ENCODE measurements around the gene CDX1. TPM values are rescaled to one million over a fixed set of nuclear protein-coding genes. Genes with fewer than 3 reads are reported as not detected.

Gene CDX1
- total RNA-seq, 1 donor from 2014 or later, result not detected

DNA sequence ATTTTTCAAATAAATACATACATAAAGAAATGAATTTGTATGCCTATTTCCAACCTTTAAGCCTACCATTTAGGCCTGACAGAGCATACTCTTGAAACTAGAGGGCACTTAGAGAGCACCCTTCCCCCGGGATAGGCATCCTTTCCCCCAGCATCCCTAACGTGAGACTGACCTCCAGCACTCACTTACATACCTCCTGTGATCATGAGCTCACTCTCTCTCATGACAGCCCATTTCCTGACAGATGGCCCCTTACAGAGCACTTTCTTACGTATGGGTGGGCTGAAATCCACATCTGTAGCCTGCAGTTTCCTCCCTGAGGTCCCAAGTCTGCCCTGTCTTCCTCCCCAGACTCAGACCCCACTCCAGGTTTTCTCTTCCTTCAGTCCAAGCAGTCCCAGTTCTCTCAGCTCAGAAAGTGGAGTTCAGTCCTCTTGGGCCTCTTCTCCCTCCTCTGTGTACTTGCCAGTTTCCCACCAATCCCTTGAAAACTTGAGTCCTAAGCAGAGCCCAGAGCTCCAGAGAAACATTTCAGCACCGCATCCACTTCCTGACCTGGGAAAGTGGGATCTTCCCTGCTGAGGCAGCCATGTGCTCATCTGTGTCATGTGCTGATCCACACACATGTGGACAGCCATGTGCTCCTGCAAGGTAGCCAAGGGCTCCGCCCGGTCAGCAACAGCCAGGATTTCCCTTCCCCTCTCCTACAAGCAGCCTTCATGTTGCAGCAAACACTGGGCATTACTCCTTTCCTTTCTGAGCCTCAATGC, 2.2 kb upstream of the CDX1 start:
- Histone ChIP-seq H3K36me3 (no peaks in the 10 kb centered on the region), H3K4me1 (peaks cover 18% of the 10 kb centered on the region), H3K79me2 (ENCODE audit: low read depth) (no peaks in the 10 kb centered on the region), H3K4me3 (no peak overlapping the region), H3F3A (ENCODE audit: low read depth) (peaks cover 12% of the 10 kb centered on the region), H4K20me1 (ENCODE audit: low read depth) (no peaks in the 10 kb centered on the region), H2AFZ (replicated peaks) (no peak overlapping the region), H3K27me3 (peaks cover 61% of the 10 kb centered on the region), H3K27ac (no peak overlapping the region), H3K9me3 (ENCODE audit: low read depth) (no peaks in the 10 kb centered on the region), H3K4me2 (no peak overlapping the region), H3K9ac (no peak overlapping the region)
- TF ChIP-seq CTCF (IDR thresholded peaks at IDR 0.05) (no peak), EZH2phosphoT487 (IDR thresholded peaks at IDR 0.05) (no peak), EZH2 (IDR thresholded peaks at IDR 0.05) (no peak)
- Mint-ChIP-seq H3K4me1 (peaks cover 43% of the 10 kb centered on the region), H3K27me3 (ENCODE audit: insufficient read depth, low read depth) (peaks cover 34% of the 10 kb centered on the region), H3K27ac (peak overlapping the region; percentile 53), H3K9me3 (peaks cover 2% of the 10 kb centered on the region), H3K36me3 (no peaks in the 10 kb centered on the region), H3K4me3 (no peak overlapping the region)
- DNase-seq (ENCODE audit: low spot score), result no peak

DNA sequence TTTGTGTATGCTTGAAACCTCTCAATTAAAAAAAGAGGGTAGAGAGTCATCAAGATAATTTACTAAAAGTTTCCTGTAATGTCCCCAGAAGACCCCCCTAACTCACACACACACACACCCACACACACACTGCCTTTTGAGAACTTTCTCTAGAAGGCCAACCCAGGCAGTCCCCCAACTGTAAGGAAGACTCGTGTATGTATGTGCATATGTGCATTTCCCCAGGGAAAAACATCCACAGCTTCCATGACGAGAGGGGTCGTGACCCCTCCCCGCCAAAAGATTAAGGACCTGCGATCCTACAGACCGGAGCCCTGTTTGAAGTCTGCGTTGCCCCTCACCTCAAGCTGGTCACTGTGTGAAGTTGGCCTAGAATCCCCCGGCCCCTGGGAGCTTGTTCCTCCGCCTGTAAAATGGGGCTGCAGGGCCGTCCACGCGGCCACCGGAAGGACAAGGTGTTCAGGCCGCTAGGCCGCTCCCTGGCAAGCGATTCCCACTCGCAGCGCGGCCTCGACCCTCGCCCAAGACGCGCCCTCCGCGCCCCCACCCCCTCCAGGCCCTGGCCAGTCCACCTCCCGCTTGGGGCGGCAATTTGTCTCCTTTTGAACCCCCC, 435 bp upstream of the CDX1 start:
- Histone ChIP-seq H3K4me1 (peaks cover 18% of the 10 kb centered on the region), H4K20me1 (ENCODE audit: low read depth) (no peaks in the 10 kb centered on the region), H3K9me3 (ENCODE audit: low read depth) (no peaks in the 10 kb centered on the region), H3F3A (ENCODE audit: low read depth) (peaks cover 12% of the 10 kb centered on the region), H3K9ac (no peak overlapping the region), H3K79me2 (ENCODE audit: low read depth) (no peaks in the 10 kb centered on the region), H3K4me3 (peak overlapping the region; percentile 43), H3K27me3 (peaks cover 78% of the 10 kb centered on the region), H3K27ac (no peak overlapping the region), H3K4me2 (peak overlapping the region; percentile 78), H2AFZ (replicated peaks) (peak overlapping the region; percentile 96), H3K36me3 (no peaks in the 10 kb centered on the region)
- Mint-ChIP-seq H3K4me1 (peaks cover 37% of the 10 kb centered on the region), H3K27ac (peak overlapping the region; percentile 28), H3K9me3 (peaks cover 2% of the 10 kb centered on the region), H3K4me3 (peak overlapping the region; percentile 48), H3K27me3 (ENCODE audit: insufficient read depth, low read depth) (peaks cover 40% of the 10 kb centered on the region), H3K36me3 (no peaks in the 10 kb centered on the region)
- DNase-seq (ENCODE audit: low spot score), result no peak
- TF ChIP-seq EZH2 (IDR thresholded peaks at IDR 0.05), result no peak
- no peak for TF ChIP-seq EZH2phosphoT487 (IDR thresholded peaks at IDR 0.05)
- TF ChIP-seq CTCF (IDR thresholded peaks at IDR 0.05), result no peak

GRCh38 chr5:150167512-150167850, 903 bp downstream of the CDX1 start:
- Histone ChIP-seq H3K9me3 (ENCODE audit: low read depth) (no peaks in the 10 kb centered on the region), H3K27ac (no peak overlapping the region), H4K20me1 (ENCODE audit: low read depth) (no peaks in the 10 kb centered on the region), H3K79me2 (ENCODE audit: low read depth) (no peaks in the 10 kb centered on the region), H3K9ac (no peak overlapping the region), H3K4me1 (peaks cover 16% of the 10 kb centered on the region), H3K27me3 (peaks cover 89% of the 10 kb centered on the region), H3F3A (ENCODE audit: low read depth) (peaks cover 12% of the 10 kb centered on the region), H3K4me2 (peak overlapping the region; percentile 78), H2AFZ (replicated peaks) (peak overlapping the region; percentile 96), H3K4me3 (peak overlapping the region; percentile 43), H3K36me3 (no peaks in the 10 kb centered on the region)
- Mint-ChIP-seq H3K27ac (peak overlapping the region; percentile 73), H3K4me3 (no peak overlapping the region), H3K9me3 (peaks cover 2% of the 10 kb centered on the region), H3K36me3 (no peaks in the 10 kb centered on the region), H3K27me3 (ENCODE audit: insufficient read depth, low read depth) (peaks cover 46% of the 10 kb centered on the region), H3K4me1 (peaks cover 32% of the 10 kb centered on the region)
- peak; percentile 50 for DNase-seq (ENCODE audit: low spot score)
- TF ChIP-seq EZH2phosphoT487 (IDR thresholded peaks at IDR 0.05) (no peak), CTCF (IDR thresholded peaks at IDR 0.05) (no peak), EZH2 (IDR thresholded peaks at IDR 0.05) (no peak)

Measured in neural progenitor cell (in vitro differentiated cells).